ENCODE results near the gene KLF6. TPM values are rescaled to one million over a fixed set of nuclear protein-coding genes. Genes with fewer than 3 reads are reported as not detected.

The KLF6 gene
- total and polyA plus RNA-seq, 7 experiments from 2014 or later = 142 to 1,870 (median 168) TPM

DNA sequence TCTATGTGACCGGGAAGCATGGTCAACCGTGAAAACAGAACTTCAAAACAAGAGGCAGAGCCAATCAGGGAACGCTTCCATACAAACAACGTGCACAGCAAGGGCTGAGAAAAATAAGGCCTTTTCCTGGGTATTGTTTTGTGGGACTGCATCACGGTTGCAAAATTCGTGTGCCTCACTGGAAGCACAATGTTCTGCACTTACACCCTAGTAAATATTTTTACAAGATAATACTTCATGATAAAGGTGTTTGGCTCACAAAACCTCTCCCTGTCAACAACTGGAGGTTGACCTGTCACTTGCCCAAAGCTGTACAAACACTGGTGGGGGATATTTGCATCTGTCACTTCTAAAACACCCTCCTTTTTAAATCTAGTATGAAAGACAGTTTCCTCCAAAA, 37.0 kb downstream of the KLF6 start:
- DNase-seq (no peak), ATAC-seq (no peak)
- Mint-ChIP-seq H3K27ac (no peak overlapping the region), H3K36me3 (peaks cover 0 to 2% (median 0%) of the 10 kb centered on the region in 5 donors), H3K4me1 (peaks cover 0 to 22% (median 5%) of the 10 kb centered on the region in 7 donors), H3K4me3 (no peak overlapping the region), H3K9me3 (no peaks in the 10 kb centered on the region), H3K27me3 (peaks cover 0 to 3% (median 0%) of the 10 kb centered on the region in 5 donors)
- H3K4me1 ChIP-seq (ENCODE audit: control insufficient read depth in 2 of 2, insufficient read depth in 2 of 2, low read length in 2 of 2) = no peaks in the 10 kb centered on the region
- no peaks in the 10 kb centered on the region for H3K36me3 ChIP-seq (ENCODE audit: control insufficient read depth in 2 of 3, insufficient read depth in 3 of 3, low read length in 3 of 3)
- CTCF ChIA-PET = no interaction called here
- no peaks in the 10 kb centered on the region for H3K9me3 ChIP-seq (ENCODE audit: control insufficient read depth in 2 of 3, low read length in 3 of 3)
- H3K27ac ChIP-seq (ENCODE audit: low read depth, low read length) = no peak overlapping the region
- intact Hi-C loops (cut with micrococcal nuclease) = no loop called here
- no peak overlapping the region for H3K4me3 ChIP-seq (ENCODE audit: low read length)
- no peaks in the 10 kb centered on the region for H3K27me3 ChIP-seq (ENCODE audit: control insufficient read depth in 2 of 2, insufficient read depth in 2 of 2, low read length in 2 of 2)
- POLR2A ChIA-PET = no interaction called here

DNA sequence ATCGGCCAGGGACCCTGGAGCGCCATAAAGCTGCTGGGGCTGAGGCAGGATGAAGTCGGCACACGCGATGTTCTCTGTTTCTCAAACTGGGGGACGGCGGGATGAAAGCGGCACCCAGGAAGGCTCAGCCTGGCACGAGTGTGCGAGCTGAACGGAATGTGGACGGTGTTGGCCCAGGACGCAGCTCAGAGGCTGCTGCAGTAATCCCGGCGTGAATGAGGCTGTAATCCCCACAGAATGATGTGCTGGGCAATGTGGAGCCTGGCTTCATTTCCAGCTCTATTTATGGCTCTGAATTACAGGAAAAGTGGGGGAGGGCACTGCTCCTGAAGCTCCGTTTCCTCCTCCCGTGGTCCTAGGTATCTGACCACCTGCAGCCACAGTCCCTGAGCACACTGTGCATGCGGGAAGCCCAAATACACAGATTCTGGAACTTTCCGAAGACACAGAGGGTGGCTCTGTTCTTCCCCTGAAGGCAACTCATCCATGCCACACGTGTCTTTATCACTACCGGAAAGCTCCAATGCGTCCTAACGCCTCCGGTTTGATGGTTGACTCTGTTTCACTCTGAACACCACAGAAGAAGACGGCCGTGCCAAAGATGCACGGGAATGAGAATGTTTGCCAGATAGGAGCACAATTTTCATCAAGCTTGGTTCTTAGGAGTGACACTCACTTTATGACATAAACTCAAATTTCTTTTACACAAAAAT, 37.6 kb downstream of the KLF6 start:
- no peak for DNase-seq
- no peaks in the 10 kb centered on the region for H3K27me3 ChIP-seq (ENCODE audit: control insufficient read depth in 2 of 2, insufficient read depth in 2 of 2, low read length in 2 of 2)
- H3K4me3 ChIP-seq (ENCODE audit: low read length) = no peak overlapping the region
- no peak overlapping the region for H3K27ac Mint-ChIP-seq
- ChIA-PET CTCF (interaction anchor here (1.4 kb wide), 1 partner anchor 8 kb away, joined by 5 read pairs; no protein-coding TSS in a partner anchor), POLR2A (no interaction called here)
- H3K27ac ChIP-seq (ENCODE audit: low read depth, low read length) = no peak overlapping the region
- no peaks in the 10 kb centered on the region for H3K4me1 ChIP-seq (ENCODE audit: control insufficient read depth in 2 of 2, insufficient read depth in 2 of 2, low read length in 2 of 2)
- no peaks in the 10 kb centered on the region for H3K9me3 ChIP-seq (ENCODE audit: control insufficient read depth in 2 of 3, low read length in 3 of 3)
- H3K9me3 Mint-ChIP-seq = no peaks in the 10 kb centered on the region
- H3K27me3 Mint-ChIP-seq = peaks cover 0 to 3% (median 0%) of the 10 kb centered on the region in 5 donors
- intact Hi-C loops (cut with micrococcal nuclease) = no loop called here
- peaks cover 0 to 22% (median 5%) of the 10 kb centered on the region in 7 donors for H3K4me1 Mint-ChIP-seq
- no peak overlapping the region for H3K4me3 Mint-ChIP-seq
- no peaks in the 10 kb centered on the region for H3K36me3 ChIP-seq (ENCODE audit: control insufficient read depth in 2 of 3, insufficient read depth in 3 of 3, low read length in 3 of 3)
- ATAC-seq = no peak
- peaks cover 0 to 2% (median 0%) of the 10 kb centered on the region in 5 donors for H3K36me3 Mint-ChIP-seq

DNA sequence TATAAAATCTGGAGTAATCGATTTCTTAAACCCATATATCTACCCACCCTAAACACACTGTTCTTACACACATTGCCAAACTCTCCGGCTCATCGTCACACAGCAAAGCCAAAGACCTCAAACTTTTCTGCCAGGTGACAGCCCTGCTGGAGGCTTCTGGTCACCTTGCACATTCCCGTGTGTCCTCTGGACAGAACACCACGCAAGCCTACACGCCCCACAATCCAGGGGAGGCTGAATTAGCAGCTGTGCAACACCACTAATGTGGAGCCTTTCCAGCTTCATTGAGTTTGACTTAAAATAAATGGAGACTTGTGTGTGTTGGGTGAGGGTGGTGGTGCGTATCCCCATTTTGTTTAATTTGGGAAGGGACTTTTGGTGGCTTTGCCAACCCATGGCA, 38.4 kb downstream of the KLF6 start:
- Histone ChIP-seq H3K9me3 (ENCODE audit: control insufficient read depth in 2 of 3, low read length in 3 of 3) (no peaks in the 10 kb centered on the region), H3K27me3 (ENCODE audit: control insufficient read depth in 2 of 2, insufficient read depth in 2 of 2, low read length in 2 of 2) (no peaks in the 10 kb centered on the region), H3K4me1 (ENCODE audit: control insufficient read depth in 2 of 2, insufficient read depth in 2 of 2, low read length in 2 of 2) (no peaks in the 10 kb centered on the region), H3K4me3 (ENCODE audit: low read length) (no peak overlapping the region), H3K27ac (ENCODE audit: low read depth, low read length) (no peak overlapping the region), H3K36me3 (ENCODE audit: control insufficient read depth in 2 of 3, insufficient read depth in 3 of 3, low read length in 3 of 3) (no peaks in the 10 kb centered on the region)
- Mint-ChIP-seq H3K9me3 (no peaks in the 10 kb centered on the region), H3K4me3 (no peak overlapping the region), H3K27me3 (peaks cover 0 to 3% (median 0%) of the 10 kb centered on the region in 5 donors), H3K4me1 (peaks cover 0 to 25% (median 5%) of the 10 kb centered on the region in 7 donors), H3K27ac (no peak overlapping the region), H3K36me3 (peaks cover 0 to 2% (median 0%) of the 10 kb centered on the region in 5 donors)
- DNase-seq (no peak), ATAC-seq (no peak)
- ChIA-PET CTCF (interaction anchor here (1.4 kb wide), 1 partner anchor 9 kb away, joined by 5 read pairs; no protein-coding TSS in a partner anchor), POLR2A (interaction anchor here (0.6 kb wide), 1 partner anchor 143 kb away, joined by 3 read pairs; no protein-coding TSS in a partner anchor)
- intact Hi-C loops (cut with micrococcal nuclease) = no loop called here

DNA sequence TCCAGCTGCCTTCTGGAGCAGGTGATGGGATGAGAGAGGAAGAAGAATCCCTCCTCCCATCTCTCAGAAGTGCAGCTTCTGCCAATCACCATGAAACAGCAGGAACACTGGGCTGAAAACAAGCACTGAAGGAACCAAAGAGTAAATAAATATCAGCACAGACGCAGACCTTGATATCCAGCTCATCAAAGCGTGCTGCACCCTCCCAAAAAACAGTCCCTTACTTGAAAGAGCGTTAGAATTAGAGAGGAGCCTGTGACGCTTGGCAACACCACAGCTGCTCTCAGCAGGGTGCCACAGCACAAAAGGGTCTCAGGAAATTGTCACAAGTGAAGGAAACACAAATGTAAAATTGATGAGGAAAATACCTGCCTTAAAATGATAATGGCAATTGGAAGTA, 39.5 kb downstream of the KLF6 start:
- POLR2A ChIA-PET = no interaction called here
- Mint-ChIP-seq H3K27me3 (peaks cover 0 to 3% (median 0%) of the 10 kb centered on the region in 5 donors), H3K36me3 (peaks cover 0 to 2% (median 0%) of the 10 kb centered on the region in 5 donors), H3K4me3 (no peak overlapping the region), H3K9me3 (no peaks in the 10 kb centered on the region), H3K27ac (no peak overlapping the region), H3K4me1 (peaks cover 0 to 32% (median 3%) of the 10 kb centered on the region in 7 donors)
- no peak for DNase-seq
- intact Hi-C loops (cut with micrococcal nuclease) = no loop called here
- ATAC-seq = no peak
- H3K4me3 ChIP-seq (ENCODE audit: low read length) = no peak overlapping the region
- H3K9me3 ChIP-seq (ENCODE audit: control insufficient read depth in 2 of 3, low read length in 3 of 3) = no peaks in the 10 kb centered on the region
- H3K36me3 ChIP-seq (ENCODE audit: control insufficient read depth in 2 of 3, insufficient read depth in 3 of 3, low read length in 3 of 3) = no peaks in the 10 kb centered on the region
- H3K27ac ChIP-seq (ENCODE audit: low read depth, low read length) = no peak overlapping the region
- peaks cover 0 to 4% of the 10 kb centered on the region in 2 donors for H3K4me1 ChIP-seq (ENCODE audit: control insufficient read depth in 2 of 2, insufficient read depth in 2 of 2, low read length in 2 of 2)
- H3K27me3 ChIP-seq (ENCODE audit: control insufficient read depth in 2 of 2, insufficient read depth in 2 of 2, low read length in 2 of 2) = no peaks in the 10 kb centered on the region
- CTCF ChIA-PET = no interaction called here

DNA sequence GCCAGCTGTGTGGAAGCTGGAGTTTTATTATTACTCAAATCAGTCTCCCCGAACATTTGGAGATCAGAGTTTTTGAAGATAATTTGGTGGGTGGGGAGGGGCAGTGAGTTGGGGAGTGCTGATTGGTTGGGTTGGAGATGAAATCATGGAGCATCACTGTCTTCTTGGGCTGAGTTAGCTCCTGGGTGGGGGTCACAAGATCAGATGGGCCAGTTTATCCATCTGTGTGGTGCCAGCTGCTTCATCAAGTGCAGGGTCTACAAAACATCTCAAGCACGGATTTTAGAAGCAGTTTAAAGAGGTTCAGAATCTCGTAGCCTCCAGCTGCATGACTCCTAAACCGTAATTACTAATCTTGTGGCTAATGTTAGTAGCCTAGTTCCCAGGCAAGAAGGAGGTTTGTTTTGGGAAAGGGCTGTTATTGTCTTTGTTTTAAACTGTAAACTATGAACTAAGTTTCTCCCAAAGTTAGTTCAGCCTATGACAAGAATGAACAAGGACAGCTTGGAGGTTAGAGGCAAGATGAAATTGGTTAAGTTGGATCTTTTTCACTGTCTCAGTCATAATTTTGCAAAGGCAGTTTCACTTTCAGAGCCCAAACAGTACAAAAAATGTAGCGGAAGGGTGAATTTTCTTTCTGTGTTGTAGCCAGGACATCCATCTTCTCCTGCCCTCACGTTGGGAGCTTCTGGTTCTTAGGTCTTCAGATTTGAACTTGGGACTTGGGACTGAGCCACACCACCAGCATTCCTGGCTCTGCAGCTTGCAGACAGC, 43.1 kb downstream of the KLF6 start:
- Histone ChIP-seq H3K4me1 (ENCODE audit: control insufficient read depth in 2 of 2, insufficient read depth in 2 of 2, low read length in 2 of 2) (peaks cover 0 to 9% of the 10 kb centered on the region in 2 donors), H3K36me3 (ENCODE audit: control insufficient read depth in 2 of 3, insufficient read depth in 3 of 3, low read length in 3 of 3) (no peaks in the 10 kb centered on the region), H3K27me3 (ENCODE audit: control insufficient read depth in 2 of 2, insufficient read depth in 2 of 2, low read length in 2 of 2) (no peaks in the 10 kb centered on the region), H3K9me3 (ENCODE audit: control insufficient read depth in 2 of 3, low read length in 3 of 3) (no peaks in the 10 kb centered on the region), H3K4me3 (ENCODE audit: low read length) (peak overlapping the region; percentile 23), H3K27ac (ENCODE audit: low read depth, low read length) (no peak overlapping the region)
- Mint-ChIP-seq H3K27ac (peak overlapping the region in 1 of 9 donors; percentile 74), H3K9me3 (no peaks in the 10 kb centered on the region), H3K36me3 (peaks cover 0 to 2% (median 0%) of the 10 kb centered on the region in 5 donors), H3K4me3 (peak overlapping the region in 1 of 10 donors; percentile 56), H3K4me1 (peaks cover 0 to 29% (median 0%) of the 10 kb centered on the region in 7 donors), H3K27me3 (peaks cover 0 to 3% (median 0%) of the 10 kb centered on the region in 5 donors)
- intact Hi-C loops (cut with micrococcal nuclease) = no loop called here
- ATAC-seq (no peak), DNase-seq (no peak)
- POLR2A ChIA-PET = no interaction called here
- CTCF ChIA-PET = no interaction called here

DNA sequence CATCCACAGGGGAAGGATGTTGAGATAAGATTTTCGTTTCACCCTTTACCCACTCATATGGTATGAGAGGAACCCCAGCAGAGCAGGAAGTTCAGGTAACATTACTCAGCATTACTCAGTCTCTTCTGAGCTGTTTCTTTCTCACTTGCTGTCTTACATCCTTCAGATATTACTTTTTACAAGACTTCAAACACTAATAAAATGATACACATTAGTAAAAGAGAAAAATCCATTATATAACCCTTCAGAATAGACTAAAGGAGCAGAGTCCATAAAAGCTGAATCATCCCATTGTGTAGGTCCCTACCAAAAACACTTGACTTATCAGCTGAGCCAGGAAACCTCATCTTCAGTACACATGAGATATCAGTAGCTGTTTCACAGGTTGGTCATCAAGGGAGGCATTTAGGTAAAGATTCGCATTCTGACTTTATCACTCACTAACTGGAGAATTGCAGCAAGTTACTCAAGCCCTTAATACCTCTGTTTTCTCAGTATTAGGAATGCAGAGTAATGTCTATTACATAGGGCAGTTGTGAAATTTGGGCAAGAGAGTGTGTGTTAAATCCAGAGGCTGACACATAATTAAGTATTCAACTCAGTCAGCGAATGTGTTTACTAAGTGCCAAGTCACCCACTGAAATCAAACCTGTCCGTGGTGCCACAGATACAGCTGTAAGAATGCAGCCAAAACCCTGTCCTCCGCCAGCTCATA, 44.7 kb downstream of the KLF6 start:
- ATAC-seq = peak; percentile 81
- CTCF ChIA-PET = interaction anchor here (0.6 kb wide), 1 partner anchor 195 kb away, joined by 3 read pairs; no protein-coding TSS in a partner anchor

More for the DNA sequence above, 44.7 kb downstream of the KLF6 start:
- Mint-ChIP-seq H3K27ac (peak overlapping the region in 1 of 9 donors; percentile 69), H3K4me3 (no peak overlapping the region), H3K4me1 (peaks cover 0 to 28% (median 4%) of the 10 kb centered on the region in 7 donors), H3K9me3 (no peaks in the 10 kb centered on the region), H3K36me3 (peaks cover 0 to 2% (median 0%) of the 10 kb centered on the region in 5 donors), H3K27me3 (no peaks in the 10 kb centered on the region)
- peaks cover 0 to 9% of the 10 kb centered on the region in 2 donors for H3K4me1 ChIP-seq (ENCODE audit: control insufficient read depth in 2 of 2, insufficient read depth in 2 of 2, low read length in 2 of 2)
- H3K9me3 ChIP-seq (ENCODE audit: control insufficient read depth in 2 of 3, low read length in 3 of 3) = no peaks in the 10 kb centered on the region
- POLR2A ChIA-PET = interaction anchor here (0.6 to 0.7 kb wide), 2 partner anchors 35 to 101 kb away, joined by 3 to 4 read pairs; no protein-coding TSS in a partner anchor
- no peaks in the 10 kb centered on the region for H3K27me3 ChIP-seq (ENCODE audit: control insufficient read depth in 2 of 2, insufficient read depth in 2 of 2, low read length in 2 of 2)
- no peak overlapping the region for H3K27ac ChIP-seq (ENCODE audit: low read depth, low read length)
- H3K4me3 ChIP-seq (ENCODE audit: low read length) = no peak overlapping the region
- intact Hi-C loops (cut with micrococcal nuclease) = no loop called here
- H3K36me3 ChIP-seq (ENCODE audit: control insufficient read depth in 2 of 3, insufficient read depth in 3 of 3, low read length in 3 of 3) = no peaks in the 10 kb centered on the region
- no peak for DNase-seq

Measured in naive thymus-derived CD4-positive, alpha-beta T cell (primary cell).